ENCODE results near the gene MMP24.

Gene MMP24

GRCh38 chr20:35288325-35289060 lies 62.0 kb downstream of the MMP24 start:
- Histone ChIP-seq H3K27ac (no peak overlapping the region), H3K4me3 (no peak overlapping the region)

- peak overlapping the region in 3 of 21 experiments; percentile 1 to 79 (median 26) for H3K27ac ChIP-seq
- H3K4me3 ChIP-seq: peak overlapping the region in 4 of 7 experiments; percentile 17 to 47 (median 29)
Observed at GRCh38 chr20:35290186-35290886, 63.8 kb downstream of the MMP24 start.

GRCh38 chr20:35290887-35291417 lies 64.5 kb downstream of the MMP24 start:
- peak overlapping the region in 6 of 7 experiments; percentile 17 to 47 (median 30) for H3K4me3 ChIP-seq

GRCh38 chr20:35291654-35292503 lies 65.4 kb downstream of the MMP24 start, which contains the start of gene FAM83C:
Gene FAM83C, minus strand, starts transcription at chr20:35292425. Its CDS starts 121 bp downstream, at chr20:35292304.
- peak within 1 kb of the TSS in 20 of 21 experiments; percentile 13 to 90 (median 80) for H3K27ac ChIP-seq
- H3K4me3 ChIP-seq: peak within 1 kb of the TSS; percentile 26 to 47 (median 32)

More at GRCh38 chr20:35290887-35291417, 64.5 kb downstream of the MMP24 start:
- peak overlapping the region in 6 of 21 experiments; percentile 10 to 88 (median 76) for H3K27ac ChIP-seq

GRCh38 chr20:35292504-35293285 lies 66.2 kb downstream of the MMP24 start:
- Histone ChIP-seq H3K27ac (peak overlapping the region in 10 of 21 experiments; percentile 33 to 88 (median 82)), H3K4me3 (peak overlapping the region in 3 of 7 experiments; percentile 32 to 47 (median 32))

- no peak overlapping the region for H3K4me3 ChIP-seq
- H3K27ac ChIP-seq: no peak overlapping the region
Observed at GRCh38 chr20:35293303-35294292, 67.1 kb downstream of the MMP24 start.

- Histone ChIP-seq H3K4me3 (no peak overlapping the region), H3K27ac (no peak overlapping the region)
Observed at GRCh38 chr20:35294293-35294685, 67.8 kb downstream of the MMP24 start.

- no peak overlapping the region for H3K4me3 ChIP-seq
- no peak overlapping the region for H3K27ac ChIP-seq
Observed at GRCh38 chr20:35295058-35295457, 68.6 kb downstream of the MMP24 start.

GRCh38 chr20:35295674-35296073 lies 69.2 kb downstream of the MMP24 start:
- no peak overlapping the region for H3K4me3 ChIP-seq
- H3K27ac ChIP-seq: no peak overlapping the region

- H3K27ac ChIP-seq: no peak overlapping the region
- no peak overlapping the region for H3K4me3 ChIP-seq
Observed at GRCh38 chr20:35296101-35296554, 69.6 kb downstream of the MMP24 start.

GRCh38 chr20:35297155-35297554 lies 70.7 kb downstream of the MMP24 start:
- H3K27ac ChIP-seq: no peak overlapping the region
- no peak overlapping the region for H3K4me3 ChIP-seq

GRCh38 chr20:35297740-35298139 lies 71.2 kb downstream of the MMP24 start:
- Histone ChIP-seq H3K4me3 (no peak overlapping the region), H3K27ac (no peak overlapping the region)

- Histone ChIP-seq H3K4me3 (no peak overlapping the region), H3K27ac (no peak overlapping the region)
Observed at GRCh38 chr20:35298264-35298663, 71.8 kb downstream of the MMP24 start.

GRCh38 chr20:35299780-35300179 lies 73.3 kb downstream of the MMP24 start:
- Histone ChIP-seq H3K4me3 (no peak overlapping the region), H3K27ac (no peak overlapping the region)

- Histone ChIP-seq H3K27ac (no peak overlapping the region), H3K4me3 (no peak overlapping the region)
Observed at GRCh38 chr20:35300469-35301262, 74.2 kb downstream of the MMP24 start.

GRCh38 chr20:35301426-35301825 lies 74.9 kb downstream of the MMP24 start:
- Histone ChIP-seq H3K27ac (no peak overlapping the region), H3K4me3 (no peak overlapping the region)
